PC-3 (cell line): ENCODE results near the gene TARDBP. TPM values are rescaled to one million over a fixed set of nuclear protein-coding genes. Genes with fewer than 3 reads are reported as not detected.

ENCODE experiments used
- ATAC-seq: fragments of 200-7000 bp; cut with Tn5 transposase; 2 replicates; pipeline ENCODE4 v1.9.1; 2020; ENCODE audit warnings: mild to moderate bottlenecking, moderate library complexity
- BruUV-seq: library from RNA; stranded (reverse); fragments of 400-500 nt; replicated peaks from 2 replicates; lab custom pipeline; 2021; lab: Mats Ljungman, UMichigan
- CTCF ChIA-PET: fragments of 300-600 bp; sonication (Branson Sonifier 250); formaldehyde crosslinking; loops from one replicate; lab custom pipeline; 2022; ENCODE audit warnings: antibody characterized with exemption; lab: Charles Lee
- POLR2A ChIA-PET: fragments of 300-600 bp; sonication (Branson Sonifier 250); formaldehyde crosslinking; loops from one replicate; lab custom pipeline; 2022; ENCODE audit warnings: antibody characterized with exemption; ENCODE audit not compliant: unreplicated experiment; lab: Charles Lee
- DNase-seq: peaks from one replicate; pipeline ENCODE4 v3.0.0-alpha.2; 2015
- H2AFZ ChIP-seq: fragments of 300-600 bp; sonication (generic); 2 replicates; pipeline ENCODE4 v1.6.0; 2016; ENCODE audit warnings: antibody characterized with exemption, low read length
- H3F3A ChIP-seq: fragments of 300-600 bp; sonication (generic); one replicate; pipeline ENCODE4 v1.6.0; 2017; ENCODE audit warnings: antibody characterized with exemption, low read length, control low read depth, mild to moderate bottlenecking; ENCODE audit not compliant: unreplicated experiment
- H3K27ac ChIP-seq: fragments of 300-600 bp; sonication (generic); 2 replicates; pipeline ENCODE4 v1.5.1; 2016; ENCODE audit warnings: mild to moderate bottlenecking, low read length
- H3K27me3 ChIP-seq: fragments of 300-600 bp; sonication (generic); 2 replicates; pipeline ENCODE4 v1.6.1; 2016; ENCODE audit warnings: low read length, mixed read lengths
- H3K36me3 ChIP-seq: fragments of 300-600 bp; sonication (generic); 2 replicates; pipeline ENCODE4 v1.6.1; 2016; ENCODE audit warnings: low read depth, mixed run types, low read length, mixed read lengths
- H3K4me1 ChIP-seq: fragments of 300-600 bp; sonication (generic); 2 replicates; pipeline ENCODE4 v1.5.1; 2016; ENCODE audit warnings: low read length; ENCODE audit not compliant: insufficient read depth
- H3K4me2 ChIP-seq: fragments of 300-600 bp; sonication (generic); 2 replicates; pipeline ENCODE4 v1.6.0; 2016; ENCODE audit warnings: low read length
- H3K4me3 ChIP-seq: fragments of 300-600 bp; sonication (generic); 2 replicates; pipeline ENCODE4 v1.5.1; 2016; ENCODE audit warnings: mild to moderate bottlenecking, low read length, mixed read lengths
- H3K79me2 ChIP-seq: fragments of 300-600 bp; sonication (generic); 2 replicates; pipeline ENCODE4 v1.6.1; 2017; ENCODE audit warnings: low read length, mixed read lengths
- H3K9ac ChIP-seq: fragments of 300-600 bp; sonication (generic); 2 replicates; pipeline ENCODE4 v1.6.0; 2016; ENCODE audit warnings: mild to moderate bottlenecking, low read length
- H3K9me2 ChIP-seq: fragments of 300-600 bp; sonication (generic); replicated peaks from 2 replicates; pipeline ENCODE4 v1.6.1; 2016; ENCODE audit warnings: mixed run types, low read length, mixed read lengths
- H3K9me3 ChIP-seq: fragments of 300-600 bp; sonication (generic); 2 replicates; pipeline ENCODE4 v1.6.1; 2016; ENCODE audit warnings: low read length, mixed read lengths
- H4K20me1 ChIP-seq: fragments of 300-600 bp; sonication (generic); 2 replicates; pipeline ENCODE4 v1.6.1; 2016; ENCODE audit warnings: low read length, mixed read lengths
- EZH2 ChIP-seq: fragments of 300-600 bp; sonication (generic); IDR thresholded peaks from one replicate; pipeline ENCODE4 v1.6.1; 2017; ENCODE audit warnings: antibody characterized with exemption, mild to moderate bottlenecking, low read length; ENCODE audit not compliant: unreplicated experiment
- EZH2phosphoT487 ChIP-seq: fragments of 300-600 bp; sonication (generic); IDR thresholded peaks from 2 replicates; pipeline ENCODE4 v1.6.1; 2018; ENCODE audit warnings: mild to moderate bottlenecking, antibody characterized with exemption, low read length, borderline replicate concordance
- intact Hi-C: fragments of 100-400 bp; cut with micrococcal nuclease; formaldehyde crosslinking; loops from 2 replicates; pipeline ENCODE4 v1.9.0; 2023
- total RNA-seq: library from RNA; depleted of rRNA; stranded (reverse); fragments of >200 nt; gene quantifications from 2 replicates; pipeline ENCODE4 v1.2.3, GENCODE V29; 2014
- TF ChIP-seq, protein P1 (sequence below): fragments of 300-600 bp; sonication (generic); conservative IDR thresholded peaks from 2 replicates; pipeline ENCODE4 v1.5.1; 2017; ENCODE audit warnings: antibody characterized with exemption, low read depth, mild to moderate bottlenecking, low read length

TARDBP gene
- total RNA-seq, 1 experiment from 2014 or later = 78.5 TPM

DNA sequence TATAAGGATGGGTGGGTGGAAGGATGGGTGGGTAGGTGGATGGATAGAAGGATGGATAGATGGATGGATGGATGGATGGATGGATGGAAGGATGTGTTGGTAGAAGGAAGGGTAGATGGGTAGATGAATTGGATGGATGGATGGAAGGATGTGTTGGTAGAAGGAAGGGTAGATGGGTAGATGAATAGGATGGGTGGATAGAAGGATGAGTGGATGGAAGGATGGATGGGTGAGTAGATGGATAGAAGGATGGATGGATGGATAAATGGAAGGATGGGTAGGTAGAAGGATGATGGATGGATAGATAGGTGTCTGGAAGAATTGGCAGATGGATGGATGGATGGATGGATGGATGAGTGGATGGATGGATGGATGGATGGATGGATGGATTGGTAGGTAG lies 28.6 kb downstream of the TARDBP start:
- BruUV-seq = no TSS peak
- H3K4me3 ChIP-seq = no peak overlapping the region
- H3K4me2 ChIP-seq = no peak overlapping the region
- H3F3A ChIP-seq = no peaks in the 10 kb centered on the region
- ATAC-seq = no peak
- no peak overlapping the region for H3K9ac ChIP-seq
- H3K79me2 ChIP-seq = no peaks in the 10 kb centered on the region
- no peaks in the 10 kb centered on the region for H4K20me1 ChIP-seq
- ChIA-PET POLR2A (no interaction called here), CTCF (no interaction called here)
- H3K27ac ChIP-seq = no peak overlapping the region
- H3K9me3 ChIP-seq = no peaks in the 10 kb centered on the region
- no peak overlapping the region for H2AFZ ChIP-seq
- no peak for DNase-seq
- H3K36me3 ChIP-seq = no peaks in the 10 kb centered on the region
- TF ChIP-seq, protein P1, sequence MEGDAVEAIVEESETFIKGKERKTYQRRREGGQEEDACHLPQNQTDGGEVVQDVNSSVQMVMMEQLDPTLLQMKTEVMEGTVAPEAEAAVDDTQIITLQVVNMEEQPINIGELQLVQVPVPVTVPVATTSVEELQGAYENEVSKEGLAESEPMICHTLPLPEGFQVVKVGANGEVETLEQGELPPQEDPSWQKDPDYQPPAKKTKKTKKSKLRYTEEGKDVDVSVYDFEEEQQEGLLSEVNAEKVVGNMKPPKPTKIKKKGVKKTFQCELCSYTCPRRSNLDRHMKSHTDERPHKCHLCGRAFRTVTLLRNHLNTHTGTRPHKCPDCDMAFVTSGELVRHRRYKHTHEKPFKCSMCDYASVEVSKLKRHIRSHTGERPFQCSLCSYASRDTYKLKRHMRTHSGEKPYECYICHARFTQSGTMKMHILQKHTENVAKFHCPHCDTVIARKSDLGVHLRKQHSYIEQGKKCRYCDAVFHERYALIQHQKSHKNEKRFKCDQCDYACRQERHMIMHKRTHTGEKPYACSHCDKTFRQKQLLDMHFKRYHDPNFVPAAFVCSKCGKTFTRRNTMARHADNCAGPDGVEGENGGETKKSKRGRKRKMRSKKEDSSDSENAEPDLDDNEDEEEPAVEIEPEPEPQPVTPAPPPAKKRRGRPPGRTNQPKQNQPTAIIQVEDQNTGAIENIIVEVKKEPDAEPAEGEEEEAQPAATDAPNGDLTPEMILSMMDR = no peak
- TF ChIP-seq EZH2phosphoT487 = no peak
- TF ChIP-seq EZH2 = no peak
- intact Hi-C loops = no loop called here
- no peaks in the 10 kb centered on the region for H3K4me1 ChIP-seq
- no peaks in the 10 kb centered on the region for H3K9me2 ChIP-seq
- H3K27me3 ChIP-seq = no peaks in the 10 kb centered on the region

DNA sequence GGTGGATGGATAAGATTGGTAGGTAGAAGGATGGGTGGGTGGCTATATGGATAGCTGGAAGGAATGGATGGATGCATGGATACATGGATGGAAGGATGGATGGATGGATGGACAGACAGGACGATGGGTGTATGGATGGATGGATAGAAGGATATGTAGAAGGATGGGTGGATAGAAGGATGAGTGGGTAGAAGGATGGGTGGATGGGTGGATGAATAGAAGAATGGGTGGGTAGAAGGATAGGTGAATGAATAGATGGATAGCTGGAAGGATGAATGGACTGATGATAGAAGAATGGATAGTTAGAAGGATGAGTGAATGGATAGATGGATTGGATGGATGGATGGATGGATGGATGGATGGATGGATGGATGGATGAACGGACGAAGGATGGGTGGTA lies 29.6 kb downstream of the TARDBP start:
- Histone ChIP-seq H3K4me3 (no peak overlapping the region), H3K27ac (no peak overlapping the region), H3K36me3 (no peaks in the 10 kb centered on the region), H3K4me1 (no peaks in the 10 kb centered on the region), H4K20me1 (no peaks in the 10 kb centered on the region), H3K4me2 (no peak overlapping the region), H3K27me3 (no peaks in the 10 kb centered on the region), H3K79me2 (no peaks in the 10 kb centered on the region), H3K9ac (no peak overlapping the region), H3K9me3 (no peaks in the 10 kb centered on the region), H3F3A (no peaks in the 10 kb centered on the region), H2AFZ (no peak overlapping the region), H3K9me2 (no peaks in the 10 kb centered on the region)
- intact Hi-C loops = no loop called here
- ChIA-PET CTCF (no interaction called here), POLR2A (no interaction called here)
- TF ChIP-seq, protein P1 = no peak
- TF ChIP-seq EZH2phosphoT487 = no peak
- TF ChIP-seq EZH2 = no peak
- BruUV-seq = no TSS peak
- ATAC-seq (no peak), DNase-seq (no peak)

DNA sequence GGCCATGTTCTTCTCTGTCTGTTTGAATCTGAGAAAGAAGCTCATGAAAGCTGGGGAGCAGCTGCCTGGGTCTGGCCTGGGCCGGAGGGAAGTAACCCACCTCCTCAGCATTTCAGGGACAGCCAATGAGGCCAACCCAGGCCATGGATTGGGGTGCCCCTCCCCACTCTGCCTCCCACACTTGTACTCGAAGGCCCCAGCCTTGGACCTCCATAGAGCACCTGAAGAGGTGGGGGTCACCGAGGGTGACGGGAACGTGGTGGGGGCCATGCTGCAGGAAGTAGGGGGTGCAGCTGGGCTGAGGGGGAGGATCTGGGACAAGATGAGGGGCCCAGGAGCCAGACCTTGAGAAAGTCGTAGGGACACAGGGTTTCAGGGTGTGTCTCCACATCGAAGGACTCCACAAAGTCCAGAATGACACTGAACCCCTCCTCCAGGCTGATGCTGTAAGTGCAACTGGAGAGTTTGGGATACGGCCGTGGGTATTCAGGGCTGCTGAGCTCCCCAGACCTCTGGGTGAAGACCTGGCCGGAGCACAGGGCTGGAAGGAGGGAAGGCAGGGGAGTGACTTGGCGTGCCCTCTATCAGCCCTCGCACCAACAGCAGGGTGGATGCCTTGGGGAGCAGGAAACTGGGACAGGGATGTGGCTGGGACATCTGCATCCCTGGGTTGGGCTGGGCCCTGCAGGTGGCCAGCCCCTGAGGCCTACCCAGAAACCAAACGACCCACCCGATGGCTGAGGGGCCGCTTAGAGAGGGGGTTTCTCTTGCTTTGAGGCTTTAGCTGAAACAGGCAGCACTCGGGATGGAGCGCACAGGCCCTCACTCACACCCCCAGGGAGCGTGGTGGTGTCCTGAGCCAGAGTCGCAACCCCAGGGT lies 30.8 kb downstream of the TARDBP start:
- no TSS peak for BruUV-seq
- H4K20me1 ChIP-seq = no peaks in the 10 kb centered on the region
- no peaks in the 10 kb centered on the region for H3K9me3 ChIP-seq
- no peaks in the 10 kb centered on the region for H3K79me2 ChIP-seq
- no peak overlapping the region for H3K9ac ChIP-seq
- TF ChIP-seq, protein P1 = no peak
- TF ChIP-seq EZH2phosphoT487 = no peak
- TF ChIP-seq EZH2 = no peak
- CTCF ChIA-PET = no interaction called here
- H3K9me2 ChIP-seq = no peaks in the 10 kb centered on the region
- H3K27ac ChIP-seq = no peak overlapping the region
- POLR2A ChIA-PET = no interaction called here
- intact Hi-C loops = no loop called here
- H3K27me3 ChIP-seq = no peaks in the 10 kb centered on the region
- no peak overlapping the region for H3K4me3 ChIP-seq
- no peaks in the 10 kb centered on the region for H3K4me1 ChIP-seq
- H2AFZ ChIP-seq = no peak overlapping the region
- no peak for DNase-seq
- no peak overlapping the region for H3K4me2 ChIP-seq
- ATAC-seq = no peak
- no peaks in the 10 kb centered on the region for H3F3A ChIP-seq
- no peaks in the 10 kb centered on the region for H3K36me3 ChIP-seq
